GM19035 (cell line): Measurements from ENCODE around the gene ST6GALNAC6.
"Not testable (repeated sequence)": the region's sequence is repeated elsewhere in the genome, so short reads cannot be mapped to it uniquely, and the experiment has no call there.

Experiments used
- ATAC-seq: cut with Tn5 transposase; IDR thresholded peaks from one replicate; pipeline ENCODE4 v1.9.1; 2021; ENCODE audit not compliant: unreplicated experiment

ST6GALNAC6 gene

GRCh38 chr9:127860779-127861178, 38.6 kb downstream of the ST6GALNAC6 start:
- ATAC-seq: no peak

GRCh38 chr9:127860260-127860659, 39.1 kb downstream of the ST6GALNAC6 start:
- ATAC-seq: no peak

- ATAC-seq: no peak
Observed at GRCh38 chr9:127858041-127858512, 41.3 kb downstream of the ST6GALNAC6 start.

- no peak for ATAC-seq
Observed at GRCh38 chr9:127857278-127857677, 42.1 kb downstream of the ST6GALNAC6 start.

GRCh38 chr9:127856729-127857116, 42.7 kb downstream of the ST6GALNAC6 start:
- ATAC-seq: no peak

- no peak for ATAC-seq
Observed at GRCh38 chr9:127856094-127856728, 43.2 kb downstream of the ST6GALNAC6 start.

- ATAC-seq: no peak
Observed at GRCh38 chr9:127855522-127855921, 43.9 kb downstream of the ST6GALNAC6 start.

- no peak for ATAC-seq
Observed at GRCh38 chr9:127854960-127855359, 44.4 kb downstream of the ST6GALNAC6 start.

GRCh38 chr9:127854184-127854806, 45.1 kb downstream of the ST6GALNAC6 start, which contains the start of gene ENG:
Gene ENG (minus strand): TSS chr9:127854658. CDS start chr9:127854355, 303 bp downstream.
- no peak for ATAC-seq

- no peak for ATAC-seq
Observed at GRCh38 chr9:127853312-127854183, 45.9 kb downstream of the ST6GALNAC6 start.

- no peak for ATAC-seq
Observed at GRCh38 chr9:127852829-127853228, 46.6 kb downstream of the ST6GALNAC6 start.

GRCh38 chr9:127850286-127850830, 49.0 kb downstream of the ST6GALNAC6 start:
- ATAC-seq: no peak

GRCh38 chr9:127848756-127849504, 50.5 kb downstream of the ST6GALNAC6 start:
- no peak for ATAC-seq

GRCh38 chr9:127847833-127848755, 51.3 kb downstream of the ST6GALNAC6 start:
- ATAC-seq: no peak

GRCh38 chr9:127847178-127847510, 52.3 kb downstream of the ST6GALNAC6 start:
- ATAC-seq: no peak

- no peak for ATAC-seq
Observed at GRCh38 chr9:127846443-127847177, 52.8 kb downstream of the ST6GALNAC6 start.

GRCh38 chr9:127845619-127846018, 53.8 kb downstream of the ST6GALNAC6 start:
- not testable (repeated sequence) for ATAC-seq

- ATAC-seq: no peak
Observed at GRCh38 chr9:127844821-127845359, 54.5 kb downstream of the ST6GALNAC6 start.
